GM12865 (cell line): ENCODE measurements around the gene EXOSC7.

Experiments used
- DNase-seq: peaks from one replicate; pipeline ENCODE4 v3.0.0; 2010; ENCODE audit warnings: low read depth
- H3K4me3 ChIP-seq: 2 replicates; pipeline ENCODE4 v1.5.1; 2011; ENCODE audit warnings: mild to moderate bottlenecking, low read depth, low read length, control low read depth
- CTCF ChIP-seq: IDR thresholded peaks from 2 replicates; pipeline ENCODE4 v1.5.1; 2011; ENCODE audit warnings: low read length, control low read depth, low read depth, inconsistent platforms; ENCODE audit not compliant: insufficient read depth; ENCODE audit errors: missing control alignments

EXOSC7 gene

GRCh38 chr3:45057557-45057956 lies 81.5 kb downstream of the EXOSC7 start:
- no peak for DNase-seq
- no peak for TF ChIP-seq CTCF

DNA sequence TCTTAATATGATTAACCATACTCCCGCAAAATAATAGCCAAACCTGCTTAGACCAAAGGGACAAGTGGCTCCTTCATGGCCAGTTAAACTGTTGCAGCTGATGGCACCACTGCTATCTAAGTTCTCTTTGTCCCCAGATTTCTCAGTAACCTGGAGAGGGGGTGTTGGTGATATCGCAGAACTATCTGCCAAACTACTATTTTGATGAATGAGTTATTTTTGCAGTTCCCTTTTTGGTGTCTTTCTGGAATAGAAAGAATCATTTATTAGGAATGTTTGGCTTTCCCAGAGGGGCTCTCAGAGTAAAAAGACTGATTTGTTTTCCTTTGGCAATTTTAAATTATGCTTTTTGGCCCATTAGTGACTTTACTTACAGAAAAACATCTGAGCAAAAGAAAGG lies 83.1 kb downstream of the EXOSC7 start:
- no peak overlapping the region for H3K4me3 ChIP-seq
- no peak for TF ChIP-seq CTCF
- DNase-seq = no peak

More at GRCh38 chr3:45057557-45057956, 81.5 kb downstream of the EXOSC7 start:
- H3K4me3 ChIP-seq = no peak overlapping the region

DNA sequence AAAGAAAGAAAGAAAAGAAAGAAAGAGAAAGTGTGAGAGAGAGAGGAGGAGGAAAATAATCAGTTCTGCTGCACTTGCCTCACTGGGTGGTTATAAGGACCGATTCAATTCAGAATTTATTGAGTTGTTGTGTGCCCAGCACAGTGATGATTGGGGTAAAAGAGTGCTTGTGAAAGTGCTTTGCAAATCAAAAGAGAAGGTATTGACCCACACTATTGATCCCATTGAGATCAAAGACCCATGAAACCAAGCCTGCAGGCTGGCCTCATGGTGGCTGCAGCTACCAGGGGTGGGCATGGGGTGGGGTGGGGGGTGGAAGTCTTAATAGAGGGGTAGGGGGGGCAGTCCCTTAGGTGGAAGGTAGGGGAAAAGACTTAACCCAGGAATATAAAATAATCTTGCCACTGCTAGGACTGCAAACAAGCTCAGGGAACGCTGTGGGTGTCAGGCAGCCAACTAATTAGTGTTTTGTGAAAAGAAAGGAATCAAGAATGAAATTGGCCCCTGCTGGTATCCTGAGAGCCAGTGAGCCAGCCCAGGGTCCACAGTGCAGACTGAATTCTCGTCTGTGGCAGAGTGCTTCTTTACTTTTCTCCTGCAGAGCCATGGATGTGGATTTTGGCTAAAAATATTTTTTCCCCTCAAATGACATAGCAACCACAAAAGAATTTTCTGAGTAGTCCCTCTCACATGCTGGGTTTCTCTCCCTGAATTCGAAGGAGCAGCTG lies 84.3 kb downstream of the EXOSC7 start:
- TF ChIP-seq CTCF = no peak
- no peak overlapping the region for H3K4me3 ChIP-seq
- no peak for DNase-seq
